Endodermal cell (in vitro differentiated cells): ENCODE data around the gene GRM7. TPM values are rescaled to one million over a fixed set of nuclear protein-coding genes. Genes with fewer than 3 reads are reported as not detected.
A peak's percentile ranks its signal among the peaks of the same experiment; 100 is the strongest.

Experiments
- DNase-seq: peaks from one replicate; pipeline ENCODE4 v3.0.0-alpha.2; 2017
- H3K27ac ChIP-seq: 2 replicates; pipeline ENCODE4 v1.5.1; 2013; ENCODE audit warnings: mild to moderate bottlenecking, low read depth, low read length, moderate library complexity
- H3K27me3 ChIP-seq: 2 replicates; pipeline ENCODE4 v1.6.1; 2013; ENCODE audit warnings: mild to moderate bottlenecking, low read length, moderate library complexity; ENCODE audit not compliant: insufficient read depth, control insufficient read depth, poor library complexity, severe bottlenecking
- H3K36me3 ChIP-seq: 2 replicates; pipeline ENCODE4 v1.7.0; 2013; ENCODE audit warnings: mild to moderate bottlenecking, low read length, moderate library complexity; ENCODE audit not compliant: control insufficient read depth, insufficient read depth
- H3K4me1 ChIP-seq: one replicate; pipeline ENCODE4 v1.7.0; 2013; ENCODE audit warnings: low read length; ENCODE audit not compliant: control insufficient read depth, insufficient read depth
- H3K4me3 ChIP-seq: 2 replicates; pipeline ENCODE4 v1.5.1; 2013; ENCODE audit warnings: mild to moderate bottlenecking, low read length, moderate library complexity
- H3K9ac ChIP-seq: 2 replicates; pipeline ENCODE4 v1.6.1; 2013; ENCODE audit warnings: mild to moderate bottlenecking, low read length, moderate library complexity; ENCODE audit not compliant: poor library complexity, severe bottlenecking; ENCODE audit errors: extremely low read depth
- H3K9me3 ChIP-seq: 2 replicates; pipeline ENCODE4 v1.6.1; 2013; ENCODE audit warnings: mild to moderate bottlenecking, low read length, moderate library complexity; ENCODE audit not compliant: control insufficient read depth
- H3K27ac Mint-ChIP-seq: 2 replicates; pipeline ENCODE4 v1.8.0; 2020; ENCODE audit warnings: mixed read lengths
- H3K27me3 Mint-ChIP-seq: 2 replicates; pipeline ENCODE4 v1.8.0; 2021; ENCODE audit warnings: mild to moderate bottlenecking, mixed read lengths; ENCODE audit not compliant: insufficient read depth
- H3K36me3 Mint-ChIP-seq: 2 replicates; pipeline ENCODE4 v1.8.0; 2020; ENCODE audit warnings: low read depth, mixed read lengths
- H3K4me1 Mint-ChIP-seq: 2 replicates; pipeline ENCODE4 v1.8.0; 2020; ENCODE audit warnings: mixed read lengths
- H3K4me3 Mint-ChIP-seq: 2 replicates; pipeline ENCODE4 v1.8.0; 2020; ENCODE audit warnings: mild to moderate bottlenecking, moderate library complexity, mixed read lengths
- H3K9me3 Mint-ChIP-seq: 2 replicates; pipeline ENCODE4 v1.8.0; 2020; ENCODE audit warnings: mild to moderate bottlenecking, mixed read lengths
- WGBS, 2 experiments: methylation state at CpG; one replicate each; pipeline versions ENCODE4 v1.1.5 to v1.1.7; 2013; ENCODE audit warnings: missing lambda C conversion rate in 2 of 2, mixed read lengths in 1 of 2; ENCODE audit not compliant: insufficient coverage in 1 of 2, insufficient read length in 1 of 2; 5-methylcytosine and 5-hydroxymethylcytosine counted together
- total RNA-seq, 2 donors: library from RNA; stranded (reverse); fragmentation: NEBNext Ultra II Directional in 1 of 2; extraction: Animal tissue kit (Norgen Biotek cat#: 25700) in 1 of 2; gene quantifications; 2 replicates in 1 of 2; 3 replicates in 1 of 2; pipeline ENCODE4 v1.2.1, GENCODE V29; 2021
- TF ChIP-seq, protein P1 (sequence below): fragments of 200-600 bp; sonication (generic); conservative IDR thresholded peaks from 2 replicates; pipeline ENCODE4 v1.5.0; 2021; ENCODE audit warnings: antibody characterized with exemption, mild to moderate bottlenecking

Gene GRM7
- total RNA-seq, 2 donors from 2014 or later: 0.11 to 0.73 TPM

DNA sequence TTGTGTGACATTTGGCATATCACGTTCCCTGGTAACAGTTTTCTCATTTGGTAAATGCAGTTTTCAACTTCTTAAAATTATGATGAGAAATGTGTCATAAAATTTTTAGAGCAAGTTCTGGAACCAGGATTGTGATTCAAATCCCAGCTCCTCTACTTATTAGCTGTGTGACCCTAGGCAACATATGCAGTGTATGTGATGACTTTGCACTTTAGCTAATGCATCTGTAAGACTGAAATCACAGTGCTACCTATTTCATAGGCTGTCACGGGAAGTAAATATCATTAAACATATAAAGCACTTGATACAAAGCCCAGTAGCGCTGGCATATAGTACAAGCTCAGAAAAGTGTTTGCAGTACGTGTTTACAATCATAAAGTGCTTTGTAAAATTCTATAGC lies 419.4 kb downstream of the GRM7 start:
- Histone ChIP-seq H3K9ac (no peak overlapping the region), H3K4me1 (no peaks in the 10 kb centered on the region), H3K27ac (no peak overlapping the region), H3K4me3 (no peak overlapping the region), H3K9me3 (no peaks in the 10 kb centered on the region), H3K27me3 (no peaks in the 10 kb centered on the region), H3K36me3 (no peaks in the 10 kb centered on the region)
- DNase-seq: no peak
- Mint-ChIP-seq H3K27me3 (no peaks in the 10 kb centered on the region), H3K9me3 (no peaks in the 10 kb centered on the region), H3K4me3 (no peak overlapping the region), H3K4me1 (no peaks in the 10 kb centered on the region), H3K36me3 (no peaks in the 10 kb centered on the region), H3K27ac (no peak overlapping the region)
- TF ChIP-seq, protein P1, sequence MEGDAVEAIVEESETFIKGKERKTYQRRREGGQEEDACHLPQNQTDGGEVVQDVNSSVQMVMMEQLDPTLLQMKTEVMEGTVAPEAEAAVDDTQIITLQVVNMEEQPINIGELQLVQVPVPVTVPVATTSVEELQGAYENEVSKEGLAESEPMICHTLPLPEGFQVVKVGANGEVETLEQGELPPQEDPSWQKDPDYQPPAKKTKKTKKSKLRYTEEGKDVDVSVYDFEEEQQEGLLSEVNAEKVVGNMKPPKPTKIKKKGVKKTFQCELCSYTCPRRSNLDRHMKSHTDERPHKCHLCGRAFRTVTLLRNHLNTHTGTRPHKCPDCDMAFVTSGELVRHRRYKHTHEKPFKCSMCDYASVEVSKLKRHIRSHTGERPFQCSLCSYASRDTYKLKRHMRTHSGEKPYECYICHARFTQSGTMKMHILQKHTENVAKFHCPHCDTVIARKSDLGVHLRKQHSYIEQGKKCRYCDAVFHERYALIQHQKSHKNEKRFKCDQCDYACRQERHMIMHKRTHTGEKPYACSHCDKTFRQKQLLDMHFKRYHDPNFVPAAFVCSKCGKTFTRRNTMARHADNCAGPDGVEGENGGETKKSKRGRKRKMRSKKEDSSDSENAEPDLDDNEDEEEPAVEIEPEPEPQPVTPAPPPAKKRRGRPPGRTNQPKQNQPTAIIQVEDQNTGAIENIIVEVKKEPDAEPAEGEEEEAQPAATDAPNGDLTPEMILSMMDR: no peak
- 94 to 99% methylated on average over 3 to 4 of the region's 4 CpGs for WGBS, 2 experiments

DNA sequence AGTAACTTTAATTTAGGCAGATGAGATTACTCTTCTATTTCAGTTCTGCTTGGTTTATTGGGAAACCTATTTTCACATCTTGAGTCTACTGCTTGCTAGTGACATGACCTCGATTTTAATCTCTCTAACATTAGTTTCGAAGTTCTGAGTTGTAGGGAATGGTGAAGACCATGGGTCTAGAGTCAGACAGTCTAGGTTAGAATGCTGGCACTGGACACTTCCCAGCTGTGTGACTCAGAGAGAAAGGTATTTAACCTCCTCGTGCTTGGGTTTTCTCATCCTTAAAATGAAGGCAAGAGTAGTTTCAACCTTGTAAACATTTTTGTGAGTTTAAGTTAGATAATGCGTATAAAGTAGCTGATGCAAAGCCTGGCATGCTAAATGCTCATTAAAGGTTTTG lies 422.1 kb downstream of the GRM7 start:
- Histone ChIP-seq H3K4me3 (no peak overlapping the region), H3K4me1 (peaks cover 8% of the 10 kb centered on the region), H3K27me3 (no peaks in the 10 kb centered on the region), H3K9ac (no peak overlapping the region), H3K9me3 (no peaks in the 10 kb centered on the region), H3K27ac (no peak overlapping the region), H3K36me3 (no peaks in the 10 kb centered on the region)
- H3K4me3 Mint-ChIP-seq: no peak overlapping the region
- H3K4me1 Mint-ChIP-seq: peaks cover 14% of the 10 kb centered on the region
- 94 to 95% methylated on average over 3 to 4 of the region's 4 CpGs for WGBS, 2 experiments
- H3K27ac Mint-ChIP-seq: no peak overlapping the region
- H3K36me3 Mint-ChIP-seq: no peaks in the 10 kb centered on the region
- TF ChIP-seq, protein P1: no peak
- H3K27me3 Mint-ChIP-seq: no peaks in the 10 kb centered on the region
- no peak for DNase-seq
- H3K9me3 Mint-ChIP-seq: no peaks in the 10 kb centered on the region

DNA sequence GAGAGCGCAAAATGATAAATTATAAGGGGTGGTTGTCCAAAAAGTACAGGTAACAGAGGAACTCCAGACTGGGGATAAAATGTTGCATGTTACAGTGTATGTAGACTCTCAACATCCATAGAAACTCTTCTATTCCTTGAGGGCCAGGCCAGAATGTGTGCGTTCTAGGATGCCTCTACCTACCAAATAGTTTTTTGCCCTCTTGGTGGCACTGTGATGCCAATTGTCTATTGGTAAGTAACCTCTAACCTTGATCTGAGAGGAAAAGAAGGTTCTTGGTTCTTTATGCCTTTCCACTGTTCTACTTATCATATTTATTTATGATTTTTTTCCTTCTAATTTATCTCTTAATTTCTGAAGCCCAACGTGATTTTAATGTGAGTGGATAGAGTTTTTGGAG lies 424.6 kb downstream of the GRM7 start:
- DNase-seq: peak; percentile 53
- Histone ChIP-seq H3K9me3 (no peaks in the 10 kb centered on the region), H3K9ac (no peak overlapping the region), H3K36me3 (no peaks in the 10 kb centered on the region), H3K27me3 (no peaks in the 10 kb centered on the region), H3K4me1 (peaks cover 8% of the 10 kb centered on the region), H3K27ac (no peak overlapping the region), H3K4me3 (no peak overlapping the region)
- peaks cover 21% of the 10 kb centered on the region for H3K4me1 Mint-ChIP-seq
- no peak overlapping the region for H3K27ac Mint-ChIP-seq
- H3K27me3 Mint-ChIP-seq: no peaks in the 10 kb centered on the region
- TF ChIP-seq, protein P1: peak; percentile 67
- no peak overlapping the region for H3K4me3 Mint-ChIP-seq
- no peaks in the 10 kb centered on the region for H3K36me3 Mint-ChIP-seq
- H3K9me3 Mint-ChIP-seq: peaks cover 8% of the 10 kb centered on the region
- 83 to 91% methylated on average over 1 to 2 of the region's 3 CpGs for WGBS, 2 experiments
